ENCODE measurements around the gene CDC123. TPM values are rescaled to one million over a fixed set of nuclear protein-coding genes. Genes with fewer than 3 reads are reported as not detected.

The CDC123 gene
- total RNA-seq, 1 donor from 2014 or later = 71.1 TPM

GRCh38 chr10:12186323-12186722, 9.7 kb upstream of the CDC123 start:
- Mint-ChIP-seq H3K27ac (no peak overlapping the region), H3K36me3 (ENCODE audit: insufficient read depth) (peaks cover 12% of the 10 kb centered on the region), H3K4me1 (ENCODE audit: low read depth) (no peaks in the 10 kb centered on the region), H3K27me3 (no peaks in the 10 kb centered on the region), H3K4me3 (ENCODE audit: low read depth) (no peak overlapping the region), H3K9me3 (ENCODE audit: low read depth) (no peaks in the 10 kb centered on the region)
- DNase-seq (ENCODE audit: low spot score, unreplicated experiment) = no peak
- no peak for TF ChIP-seq CTCF (IDR thresholded peaks at IDR 0.05; ENCODE audit: unreplicated experiment)

- no peaks in the 10 kb centered on the region for H3K4me1 Mint-ChIP-seq (ENCODE audit: low read depth)
- no peak overlapping the region for H3K4me3 Mint-ChIP-seq (ENCODE audit: low read depth)
- H3K9me3 Mint-ChIP-seq (ENCODE audit: low read depth) = no peaks in the 10 kb centered on the region
- H3K36me3 Mint-ChIP-seq (ENCODE audit: insufficient read depth) = peaks cover 13% of the 10 kb centered on the region
- no peak for DNase-seq (ENCODE audit: low spot score, unreplicated experiment)
- no peak overlapping the region for H3K27ac Mint-ChIP-seq
- TF ChIP-seq CTCF (IDR thresholded peaks at IDR 0.05; ENCODE audit: unreplicated experiment) = no peak
- no peaks in the 10 kb centered on the region for H3K27me3 Mint-ChIP-seq
Observed at GRCh38 chr10:12187321-12187905, 8.6 kb upstream of the CDC123 start.

GRCh38 chr10:12188656-12189055, 7.3 kb upstream of the CDC123 start:
- no peak overlapping the region for H3K4me3 Mint-ChIP-seq (ENCODE audit: low read depth)
- no peak for DNase-seq (ENCODE audit: low spot score, unreplicated experiment)
- no peak overlapping the region for H3K27ac Mint-ChIP-seq
- TF ChIP-seq CTCF (IDR thresholded peaks at IDR 0.05; ENCODE audit: unreplicated experiment) = no peak
- H3K27me3 Mint-ChIP-seq = no peaks in the 10 kb centered on the region
- H3K4me1 Mint-ChIP-seq (ENCODE audit: low read depth) = no peaks in the 10 kb centered on the region
- H3K36me3 Mint-ChIP-seq (ENCODE audit: insufficient read depth) = peaks cover 15% of the 10 kb centered on the region
- no peaks in the 10 kb centered on the region for H3K9me3 Mint-ChIP-seq (ENCODE audit: low read depth)

- Mint-ChIP-seq H3K4me3 (ENCODE audit: low read depth) (no peak overlapping the region), H3K9me3 (ENCODE audit: low read depth) (no peaks in the 10 kb centered on the region), H3K4me1 (ENCODE audit: low read depth) (peaks cover 4% of the 10 kb centered on the region), H3K27me3 (no peaks in the 10 kb centered on the region), H3K27ac (no peak overlapping the region), H3K36me3 (ENCODE audit: insufficient read depth) (peaks cover 15% of the 10 kb centered on the region)
- no peak for DNase-seq (ENCODE audit: low spot score, unreplicated experiment)
- TF ChIP-seq CTCF (IDR thresholded peaks at IDR 0.05; ENCODE audit: unreplicated experiment) = no peak
Observed at GRCh38 chr10:12189426-12189825, 6.6 kb upstream of the CDC123 start.

- Mint-ChIP-seq H3K27ac (no peak overlapping the region), H3K36me3 (ENCODE audit: insufficient read depth) (peaks cover 8% of the 10 kb centered on the region), H3K4me1 (ENCODE audit: low read depth) (peaks cover 16% of the 10 kb centered on the region), H3K9me3 (ENCODE audit: low read depth) (no peaks in the 10 kb centered on the region), H3K27me3 (no peaks in the 10 kb centered on the region), H3K4me3 (ENCODE audit: low read depth) (no peak overlapping the region)
- no peak for DNase-seq (ENCODE audit: low spot score, unreplicated experiment)
- TF ChIP-seq CTCF (IDR thresholded peaks at IDR 0.05; ENCODE audit: unreplicated experiment) = no peak
Observed at GRCh38 chr10:12191715-12192114, 4.3 kb upstream of the CDC123 start.

All from progenitor cell of endocrine pancreas (in vitro differentiated cells).